Endothelial cell of umbilical vein (primary cell): ENCODE measurements around the gene KRTAP5-6. TPM values are rescaled to one million over a fixed set of nuclear protein-coding genes. Genes with fewer than 3 reads are reported as not detected.

ENCODE experiments used
- BruUV-seq: library from RNA; stranded (reverse); fragments of 400-500 nt; replicated peaks from 2 replicates; lab custom pipeline; 2021; lab: Mats Ljungman, UMichigan
- CTCF ChIA-PET: fragments of 300-600, 350-600 bp; sonication (Branson Sonifier 250); formaldehyde crosslinking; loops from one replicate; lab custom pipeline; 2021; ENCODE audit warnings: antibody characterized with exemption, inconsistent platforms; lab: Charles Lee
- POLR2A ChIA-PET: fragments of 300-600, 350-600 bp; sonication (Branson Sonifier 250); formaldehyde crosslinking; loops from one replicate; lab custom pipeline; 2021; ENCODE audit warnings: antibody characterized with exemption, inconsistent platforms; lab: Charles Lee
- DNase-seq: peaks from one replicate; pipeline ENCODE4 v3.0.0-alpha.2; 2011; ENCODE audit warnings: low read depth, low spot score
- FAIRE-seq: peaks from 2 replicates; lab custom pipeline; 2011; peaks lifted over from hg19 to GRCh38; lab: Jason Lieb, UNC
- H2AFZ ChIP-seq: 2 replicates; pipeline ENCODE4 v1.6.0; 2012; ENCODE audit warnings: low read depth, low read length, control low read depth, inconsistent platforms
- H3K27ac ChIP-seq: 2 replicates; pipeline ENCODE4 v1.5.1; 2011; ENCODE audit warnings: low read depth, mild to moderate bottlenecking, control low read depth, low read length, moderate library complexity; ENCODE audit not compliant: insufficient read depth
- H3K27me3 ChIP-seq, 2 experiments: 2 replicates each; pipeline versions ENCODE4 v1.6.0 to v1.6.1; 2011; ENCODE audit warnings: low read length in 2 of 2, mixed read lengths in 1 of 2; ENCODE audit not compliant: control insufficient read depth in 2 of 2, insufficient read depth in 2 of 2
- H3K36me3 ChIP-seq, 2 experiments: 2 replicates in 1 of 2; 3 replicates in 1 of 2; pipeline ENCODE4 v1.5.1; 2011; ENCODE audit warnings: low read length in 2 of 2, mild to moderate bottlenecking in 1 of 2, moderate library complexity in 1 of 2; ENCODE audit not compliant: control insufficient read depth in 2 of 2, insufficient read depth in 2 of 2; ENCODE audit errors: extremely low read depth in 1 of 2
- H3K4me1 ChIP-seq: 3 replicates; pipeline ENCODE4 v1.5.1; 2011; ENCODE audit warnings: mild to moderate bottlenecking, low read length; ENCODE audit not compliant: control insufficient read depth, insufficient read depth; ENCODE audit errors: extremely low read depth
- H3K4me2 ChIP-seq: 2 replicates; pipeline ENCODE4 v1.6.1; 2011; ENCODE audit warnings: low read length, control low read depth, mixed read lengths; ENCODE audit not compliant: insufficient read depth
- H3K4me3 ChIP-seq, 3 experiments: fragments of 200-600 bp in 1 of 3; sonication (generic), shearing (Covaris generic) in 1 of 3; replicated peaks in 1 of 3; 2 replicates each; pipeline ENCODE4 v1.5.1; 2011 to 2016; ENCODE audit warnings: control low read depth in 3 of 3, low read length in 3 of 3, mild to moderate bottlenecking in 2 of 3, inconsistent platforms in 1 of 3, low read depth in 1 of 3, moderate library complexity in 1 of 3; ENCODE audit not compliant: insufficient read depth in 1 of 3
- H3K79me2 ChIP-seq: 2 replicates; pipeline ENCODE4 v1.6.0; 2012; ENCODE audit warnings: low read length, inconsistent platforms; ENCODE audit not compliant: control insufficient read depth, insufficient read depth
- H3K9ac ChIP-seq: replicated peaks from 2 replicates; pipeline ENCODE3; 2011; ENCODE audit warnings: low read length, control low read depth; ENCODE audit not compliant: insufficient read depth; ENCODE audit errors: extremely low read depth
- H3K9me1 ChIP-seq: replicated peaks from 3 replicates; pipeline ENCODE4 v1.6.0; 2011; ENCODE audit warnings: mild to moderate bottlenecking, low read length; ENCODE audit not compliant: control insufficient read depth, insufficient read depth; ENCODE audit errors: extremely low read depth
- H3K9me3 ChIP-seq: replicated peaks from 2 replicates; pipeline ENCODE4 v1.5.1; 2012; ENCODE audit warnings: low read length, inconsistent platforms; ENCODE audit not compliant: control insufficient read depth, insufficient read depth
- H4K20me1 ChIP-seq: replicated peaks from 2 replicates; pipeline ENCODE3; 2011; ENCODE audit warnings: mild to moderate bottlenecking, low read length; ENCODE audit not compliant: control insufficient read depth, insufficient read depth; ENCODE audit errors: extremely low read depth
- EZH2 ChIP-seq: IDR thresholded peaks from 2 replicates; pipeline ENCODE4 v1.6.1; 2012; ENCODE audit warnings: borderline replicate concordance, low read depth, mild to moderate bottlenecking, moderate library complexity, low read length, inconsistent platforms; ENCODE audit not compliant: severe bottlenecking
- FOS ChIP-seq: IDR thresholded peaks from 2 replicates; pipeline ENCODE4 v1.6.1; 2011; ENCODE audit warnings: mild to moderate bottlenecking, low read length, moderate library complexity, borderline replicate concordance; ENCODE audit not compliant: insufficient read depth
- GATA2 ChIP-seq: IDR thresholded peaks from 2 replicates; pipeline ENCODE4 v1.7.0; 2011; ENCODE audit warnings: low read depth, mild to moderate bottlenecking, moderate library complexity, mixed read lengths, low read length; ENCODE audit not compliant: insufficient read length, insufficient read depth
- JUN ChIP-seq: IDR thresholded peaks from 2 replicates; pipeline ENCODE4 v1.6.1; 2011; ENCODE audit warnings: borderline replicate concordance, low read depth; ENCODE audit not compliant: insufficient read length, insufficient read depth
- MYC ChIP-seq: IDR thresholded peaks from one replicate; pipeline ENCODE4 v1.6.1; 2011; ENCODE audit warnings: mild to moderate bottlenecking, low read depth, low read length
- POLR2A ChIP-seq: IDR thresholded peaks from 2 replicates; pipeline ENCODE4 v1.6.1; 2012; ENCODE audit warnings: low read depth, mild to moderate bottlenecking, control low read depth, low read length
- POLR2AphosphoS5 ChIP-seq: IDR thresholded peaks from 2 replicates; pipeline ENCODE4 v1.6.1; 2012; ENCODE audit warnings: low read depth, mild to moderate bottlenecking, control low read depth, low read length, moderate library complexity; ENCODE audit not compliant: insufficient read depth
- dilution Hi-C: fragments of 300-500 bp; cut with MboI; formaldehyde crosslinking; loops from one replicate; pipeline ENCODE4 v1.15.0; 2019; ENCODE audit warnings: low sequenced_read_pairs; ENCODE audit not compliant: extremely low pct_ligation_motif_present
- intact Hi-C: fragments of 100-400 bp; cut with micrococcal nuclease; formaldehyde crosslinking; loops from one replicate; pipeline ENCODE4 v1.10.0; 2022
- polyA plus RNA-seq, 4 experiments: library from polyadenylated mRNA; depleted of rRNA in 3 of 4; stranded (reverse) in 3 of 4; unstranded in 1 of 4; fragments of >200 nt; gene quantifications; 2 replicates each; pipeline versions ENCODE4 v1.2.1 to v1.2.3, GENCODE V29; 2011 to 2012; ENCODE audit warnings: missing spikeins in 1 of 4
- total RNA-seq: library from RNA; stranded (reverse); gene quantifications from 2 replicates; pipeline ENCODE4 v1.2.3, GENCODE V29; 2021
- TF ChIP-seq, protein P1 (sequence below), 2 donors: IDR thresholded peaks; 1 replicate in 1 of 2; 2 replicates in 1 of 2; pipeline ENCODE4 v1.5.1; 2011; ENCODE audit warnings: low read length in 2 of 2, mild to moderate bottlenecking in 2 of 2, moderate library complexity in 2 of 2, control low read depth in 1 of 2, inconsistent platforms in 1 of 2, low read depth in 1 of 2; ENCODE audit not compliant: insufficient read depth in 1 of 2; ENCODE audit errors: extremely low read depth in 1 of 2
- TF ChIP-seq, protein P2 (sequence below): IDR thresholded peaks from 2 replicates; pipeline ENCODE4 v1.6.1; 2011; ENCODE audit not compliant: insufficient read depth, insufficient read length

The KRTAP5-6 gene
- total and polyA plus RNA-seq, 2 donors (not counting 3 experiments of a cell fraction or from before 2014, with no cell fraction given): not detected

- no peak overlapping the region for H2AFZ ChIP-seq
- dilution Hi-C loops (no loop called here), intact Hi-C loops (no loop called here)
- no peaks in the 10 kb centered on the region for H3K36me3 ChIP-seq
- no peak for FAIRE-seq
- no peak overlapping the region for H3K27ac ChIP-seq
- POLR2A ChIA-PET: no interaction called here
- CTCF ChIA-PET: interaction anchor here (1.4 kb wide), 1 partner anchor 14 kb away, joined by 4 read pairs; no protein-coding TSS in a partner anchor
- H3K9me1 ChIP-seq: no peaks in the 10 kb centered on the region
- H3K4me2 ChIP-seq: no peak overlapping the region
- BruUV-seq: no TSS peak
- no peaks in the 10 kb centered on the region for H3K79me2 ChIP-seq
- H3K9me3 ChIP-seq: no peaks in the 10 kb centered on the region
- H3K4me1 ChIP-seq: no peaks in the 10 kb centered on the region
- DNase-seq: no peak
- no peak overlapping the region for H3K9ac ChIP-seq
- no peaks in the 10 kb centered on the region for H4K20me1 ChIP-seq
- no peak for TF ChIP-seq POLR2AphosphoS5
- H3K27me3 ChIP-seq: no peaks in the 10 kb centered on the region
- H3K4me3 ChIP-seq: no peak overlapping the region
These were observed 35.5 kb downstream of the KRTAP5-6 start for GRCh38 chr11:1732418-1733008.

- intact Hi-C loops (no loop called here), dilution Hi-C loops (no loop called here)
- ChIA-PET CTCF (interaction anchor here (1.4 to 1.8 kb wide), 2 partner anchors 15 to 39 kb away, joined by 4 to 5 read pairs; no protein-coding TSS in a partner anchor), POLR2A (no interaction called here)
- Histone ChIP-seq H3K36me3 (no peaks in the 10 kb centered on the region), H3K27me3 (no peaks in the 10 kb centered on the region), H3K4me3 (no peak overlapping the region), H3K79me2 (no peaks in the 10 kb centered on the region), H3K4me2 (no peak overlapping the region), H3K9me1 (no peaks in the 10 kb centered on the region), H3K9ac (no peak overlapping the region), H3K27ac (no peak overlapping the region), H3K9me3 (no peaks in the 10 kb centered on the region), H3K4me1 (no peaks in the 10 kb centered on the region), H4K20me1 (no peaks in the 10 kb centered on the region), H2AFZ (no peak overlapping the region)
- no peak for TF ChIP-seq GATA2
- no peak for TF ChIP-seq MYC
- no peak for TF ChIP-seq EZH2
- TF ChIP-seq FOS: no peak
- TF ChIP-seq, protein P1, sequence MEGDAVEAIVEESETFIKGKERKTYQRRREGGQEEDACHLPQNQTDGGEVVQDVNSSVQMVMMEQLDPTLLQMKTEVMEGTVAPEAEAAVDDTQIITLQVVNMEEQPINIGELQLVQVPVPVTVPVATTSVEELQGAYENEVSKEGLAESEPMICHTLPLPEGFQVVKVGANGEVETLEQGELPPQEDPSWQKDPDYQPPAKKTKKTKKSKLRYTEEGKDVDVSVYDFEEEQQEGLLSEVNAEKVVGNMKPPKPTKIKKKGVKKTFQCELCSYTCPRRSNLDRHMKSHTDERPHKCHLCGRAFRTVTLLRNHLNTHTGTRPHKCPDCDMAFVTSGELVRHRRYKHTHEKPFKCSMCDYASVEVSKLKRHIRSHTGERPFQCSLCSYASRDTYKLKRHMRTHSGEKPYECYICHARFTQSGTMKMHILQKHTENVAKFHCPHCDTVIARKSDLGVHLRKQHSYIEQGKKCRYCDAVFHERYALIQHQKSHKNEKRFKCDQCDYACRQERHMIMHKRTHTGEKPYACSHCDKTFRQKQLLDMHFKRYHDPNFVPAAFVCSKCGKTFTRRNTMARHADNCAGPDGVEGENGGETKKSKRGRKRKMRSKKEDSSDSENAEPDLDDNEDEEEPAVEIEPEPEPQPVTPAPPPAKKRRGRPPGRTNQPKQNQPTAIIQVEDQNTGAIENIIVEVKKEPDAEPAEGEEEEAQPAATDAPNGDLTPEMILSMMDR (IDR thresholded peaks at IDR 0.05; ENCODE audit: extremely low read depth in 1 of 2, insufficient read depth in 1 of 2, low read depth in 1 of 2, low read length in 2 of 2): no peak
- no peak for TF ChIP-seq POLR2A
- TF ChIP-seq, protein P2, sequence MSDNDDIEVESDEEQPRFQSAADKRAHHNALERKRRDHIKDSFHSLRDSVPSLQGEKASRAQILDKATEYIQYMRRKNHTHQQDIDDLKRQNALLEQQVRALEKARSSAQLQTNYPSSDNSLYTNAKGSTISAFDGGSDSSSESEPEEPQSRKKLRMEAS: no peak
- TF ChIP-seq POLR2AphosphoS5: no peak
- no peak for TF ChIP-seq JUN
- DNase-seq (no peak), FAIRE-seq (no peak)
- no TSS peak for BruUV-seq
These were observed 36.2 kb downstream of the KRTAP5-6 start for GRCh38 chr11:1733009-1733715.
